DND-41 (cell line): ENCODE results near the gene OGDHL.
"Not testable (repeated sequence)": the region's sequence is repeated elsewhere in the genome, so short reads cannot be mapped to it uniquely, and the experiment has no call there.

Experiments
- ATAC-seq: fragments of 200-7000 bp; cut with Tn5 transposase; 3 replicates; pipeline ENCODE4 v1.9.1; 2021; ENCODE audit warnings: low read depth; ENCODE audit not compliant: insufficient read depth
- DNase-seq: peaks from one replicate; pipeline ENCODE4 v3.0.0-alpha.2; 2020
- H2AFZ ChIP-seq: 2 replicates; pipeline ENCODE4 v1.6.0; 2012; ENCODE audit warnings: low read depth, low read length
- H3K27ac ChIP-seq: 2 replicates; pipeline ENCODE4 v1.5.1; 2012; ENCODE audit warnings: low read length, inconsistent platforms
- H3K27me3 ChIP-seq: fragments of 200-600 bp; sonication (generic); 2 replicates; pipeline ENCODE4 v1.6.0; 2012; ENCODE audit warnings: low read length, mild to moderate bottlenecking, inconsistent platforms; ENCODE audit not compliant: insufficient read depth, poor library complexity
- H3K36me3 ChIP-seq: 2 replicates; pipeline ENCODE4 v1.5.1; 2012; ENCODE audit warnings: low read length, inconsistent platforms; ENCODE audit not compliant: insufficient read depth
- H3K4me1 ChIP-seq: 2 replicates; pipeline ENCODE4 v1.5.1; 2012; ENCODE audit warnings: mild to moderate bottlenecking, low read length; ENCODE audit not compliant: insufficient read depth
- H3K4me2 ChIP-seq: 2 replicates; pipeline ENCODE4 v1.6.0; 2012; ENCODE audit warnings: mild to moderate bottlenecking, moderate library complexity, low read length, inconsistent platforms; ENCODE audit not compliant: insufficient read depth
- H3K4me3 ChIP-seq, 2 experiments: fragments of 200-600 bp in 1 of 2; shearing (Covaris generic) in 1 of 2; 2 replicates each; pipeline ENCODE4 v1.5.1; 2012 to 2016; ENCODE audit warnings: inconsistent platforms in 2 of 2, low read length in 2 of 2, mild to moderate bottlenecking in 2 of 2, low read depth in 1 of 2, moderate library complexity in 1 of 2
- H3K79me2 ChIP-seq: 2 replicates; pipeline ENCODE4 v1.6.0; 2012; ENCODE audit warnings: low read length, inconsistent platforms; ENCODE audit not compliant: insufficient read depth
- H3K9ac ChIP-seq: 2 replicates; pipeline ENCODE4 v1.6.0; 2012; ENCODE audit warnings: low read depth, mild to moderate bottlenecking, inconsistent platforms, low read length, moderate library complexity
- H3K9me3 ChIP-seq: 2 replicates; pipeline ENCODE4 v1.5.1; 2012; ENCODE audit warnings: low read length, moderate library complexity, mild to moderate bottlenecking, inconsistent platforms; ENCODE audit not compliant: insufficient read depth, severe bottlenecking
- H4K20me1 ChIP-seq: 2 replicates; pipeline ENCODE4 v1.6.0; 2012; ENCODE audit warnings: low read length; ENCODE audit not compliant: insufficient read depth
- CTCF ChIP-seq: IDR thresholded peaks from 2 replicates; pipeline ENCODE4 v1.5.1; 2012; ENCODE audit warnings: borderline replicate concordance, low read length, moderate library complexity, mild to moderate bottlenecking; ENCODE audit not compliant: poor library complexity, severe bottlenecking; ENCODE audit errors: extremely low read depth
- EZH2 ChIP-seq: IDR thresholded peaks from 3 replicates; pipeline ENCODE4 v1.6.1; 2012; ENCODE audit warnings: borderline replicate concordance, low read depth, mild to moderate bottlenecking, moderate library complexity, low read length, inconsistent platforms; ENCODE audit not compliant: severe bottlenecking

OGDHL gene

GRCh38 chr10:49778197-49778596, 16.1 kb upstream of the OGDHL start:
- no peak overlapping the region for H3K4me2 ChIP-seq
- no peaks in the 10 kb centered on the region for H3K27me3 ChIP-seq
- no peaks in the 10 kb centered on the region for H3K36me3 ChIP-seq
- no peaks in the 10 kb centered on the region for H3K79me2 ChIP-seq
- no peaks in the 10 kb centered on the region for H3K9me3 ChIP-seq
- no peaks in the 10 kb centered on the region for H4K20me1 ChIP-seq
- H3K4me1 ChIP-seq = no peaks in the 10 kb centered on the region
- ATAC-seq (no peak), DNase-seq (no peak)
- H2AFZ ChIP-seq = no peak overlapping the region
- no peak overlapping the region for H3K27ac ChIP-seq
- no peak overlapping the region for H3K4me3 ChIP-seq
- TF ChIP-seq CTCF (no peak), EZH2 (no peak)
- no peak overlapping the region for H3K9ac ChIP-seq

- DNase-seq (no peak), ATAC-seq (no peak)
- no peaks in the 10 kb centered on the region for H3K36me3 ChIP-seq
- H3K9me3 ChIP-seq = no peaks in the 10 kb centered on the region
- H2AFZ ChIP-seq = no peak overlapping the region
- no peaks in the 10 kb centered on the region for H4K20me1 ChIP-seq
- no peak overlapping the region for H3K27ac ChIP-seq
- H3K4me2 ChIP-seq = no peak overlapping the region
- H3K4me3 ChIP-seq = no peak overlapping the region
- H3K4me1 ChIP-seq = no peaks in the 10 kb centered on the region
- H3K79me2 ChIP-seq = no peaks in the 10 kb centered on the region
- H3K27me3 ChIP-seq = no peaks in the 10 kb centered on the region
- TF ChIP-seq EZH2 = no peak
- no peak for TF ChIP-seq CTCF
- H3K9ac ChIP-seq = no peak overlapping the region
Measured at GRCh38 chr10:49776851-49777250, 14.7 kb upstream of the OGDHL start.

GRCh38 chr10:49775014-49775413, 12.9 kb upstream of the OGDHL start:
- Histone ChIP-seq H3K27me3 (no peaks in the 10 kb centered on the region), H3K36me3 (no peaks in the 10 kb centered on the region), H3K9ac (no peak overlapping the region), H3K4me3 (no peak overlapping the region), H3K27ac (no peak overlapping the region), H3K4me2 (no peak overlapping the region), H3K79me2 (no peaks in the 10 kb centered on the region), H3K9me3 (no peaks in the 10 kb centered on the region), H3K4me1 (no peaks in the 10 kb centered on the region), H4K20me1 (no peaks in the 10 kb centered on the region), H2AFZ (no peak overlapping the region)
- ATAC-seq (no peak), DNase-seq (no peak)
- TF ChIP-seq CTCF = no peak
- TF ChIP-seq EZH2 = no peak

- ATAC-seq, H3K9ac ChIP-seq: not testable (repeated sequence)
Measured at GRCh38 chr10:49772944-49773343, 10.8 kb upstream of the OGDHL start.

GRCh38 chr10:49771046-49771445, 8.9 kb upstream of the OGDHL start:
- peak; percentile 71 for ATAC-seq
- H3K4me1 ChIP-seq, H2AFZ ChIP-seq, H3K27me3 ChIP-seq, H3K4me2 ChIP-seq, H3K79me2 ChIP-seq, H3K4me3 ChIP-seq, H3K27ac ChIP-seq, H3K9ac ChIP-seq, H3K9me3 ChIP-seq, H4K20me1 ChIP-seq, H3K36me3 ChIP-seq: not testable (repeated sequence)
- DNase-seq = peak; percentile 18

More at GRCh38 chr10:49772944-49773343, 10.8 kb upstream of the OGDHL start:
- H3K36me3 ChIP-seq, H3K4me1 ChIP-seq, H3K79me2 ChIP-seq, H3K9me3 ChIP-seq, H3K4me2 ChIP-seq, H4K20me1 ChIP-seq, H3K27me3 ChIP-seq, H3K27ac ChIP-seq, H2AFZ ChIP-seq, H3K4me3 ChIP-seq, DNase-seq: not testable (repeated sequence)
